K562 (cell line): Measurements from ENCODE around the gene RAD21L1. TPM values are rescaled to one million over a fixed set of nuclear protein-coding genes. Genes with fewer than 3 reads are reported as not detected.

Experiments used
- BACH1 ChIP-seq: fragments of 200-800 bp; sonication (Bioruptor generic); IDR thresholded peaks from 2 replicates; pipeline ENCODE4 v1.6.1; 2016; ENCODE audit warnings: missing genetic modification characterization, missing compliant biosample characterization
- CBX3 ChIP-seq, 2 experiments: IDR thresholded peaks; 1 replicate in 1 of 2; 2 replicates in 1 of 2; pipeline ENCODE4 v1.6.1; 2012; ENCODE audit warnings: inconsistent platforms in 2 of 2, low read length in 2 of 2, borderline replicate concordance in 1 of 2, control low read depth in 1 of 2
- CTCF ChIP-seq, 3 experiments: IDR thresholded peaks in 2 of 3; conservative IDR thresholded peaks in 1 of 3; 2 replicates each; pipeline ENCODE4 v1.5.1; 2011 to 2012; ENCODE audit warnings: low read length in 3 of 3, mild to moderate bottlenecking in 3 of 3, control low read depth in 2 of 3, improper control_type of control experiment in 1 of 3, inconsistent platforms in 1 of 3, low read depth in 1 of 3, mixed read lengths in 1 of 3, moderate library complexity in 1 of 3; ENCODE audit not compliant: insufficient read depth in 2 of 3
- ESRRB ChIP-seq: fragments of 250-450 bp; sonication (Bioruptor Pico); IDR thresholded peaks from 2 replicates; pipeline ENCODE4 v1.5.0; 2020; ENCODE audit warnings: mild to moderate bottlenecking, moderate library complexity, borderline replicate concordance
- GABPB1 ChIP-seq: sonication (generic); formaldehyde crosslinking; IDR thresholded peaks from 2 replicates; pipeline ENCODE4 v1.8.0; 2022; ENCODE audit warnings: mild to moderate bottlenecking, missing genetic modification reagents
- HDAC2 ChIP-seq: fragments of 450-650 bp; IDR thresholded peaks from 2 replicates; pipeline ENCODE4 v1.6.1; 2016; ENCODE audit warnings: mild to moderate bottlenecking
- HDAC8 ChIP-seq: fragments of 450-650 bp; IDR thresholded peaks from 2 replicates; pipeline ENCODE4 v1.6.1; 2016; ENCODE audit warnings: mild to moderate bottlenecking, missing genetic modification characterization, moderate library complexity, missing compliant biosample characterization
- HSF4 ChIP-seq: fragments of 250-450 bp; sonication (Bioruptor Pico); IDR thresholded peaks from 2 replicates; pipeline ENCODE4 v2.1.2; 2022; ENCODE audit warnings: mild to moderate bottlenecking, moderate library complexity, borderline replicate concordance
- KHSRP ChIP-seq: fragments of 450-650 bp; IDR thresholded peaks from 2 replicates; pipeline ENCODE4 v1.6.1; 2017
- MXD1 ChIP-seq: fragments of 250-450 bp; sonication (Bioruptor Pico); IDR thresholded peaks from 2 replicates; pipeline ENCODE4 v1.8.0; 2021; ENCODE audit warnings: borderline replicate concordance, mild to moderate bottlenecking, moderate library complexity; ENCODE audit not compliant: poor library complexity, severe bottlenecking
- NCOA1 ChIP-seq: fragments of 450-650 bp; IDR thresholded peaks from 2 replicates; pipeline ENCODE4 v1.6.1; 2016; ENCODE audit warnings: low read depth
- NFXL1 ChIP-seq: fragments of 450-650 bp; formaldehyde crosslinking; IDR thresholded peaks from 2 replicates; pipeline ENCODE4 v1.4.0; 2021; ENCODE audit warnings: mild to moderate bottlenecking
- RUNX1 ChIP-seq: sonication (generic); IDR thresholded peaks from 2 replicates; pipeline ENCODE4 v1.6.1; 2016; ENCODE audit warnings: antibody characterized with exemption, low read depth
- SMARCB1 ChIP-seq: IDR thresholded peaks from 2 replicates; pipeline ENCODE4 v1.6.1; 2011; ENCODE audit warnings: improper control_type of control experiment, low read depth; ENCODE audit not compliant: insufficient read length
- YY1 ChIP-seq, 3 experiments: IDR thresholded peaks; 2 replicates each; pipeline ENCODE4 v1.6.1; 2011; ENCODE audit warnings: low read length in 2 of 3, mild to moderate bottlenecking in 2 of 3, moderate library complexity in 2 of 3, borderline replicate concordance in 1 of 3, control low read depth in 1 of 3, low read depth in 1 of 3; ENCODE audit not compliant: insufficient read depth in 3 of 3, insufficient replicate concordance in 2 of 3, control insufficient read depth in 1 of 3, insufficient read length in 1 of 3; ENCODE audit errors: extremely low read depth in 1 of 3
- ZC3H11A ChIP-seq: IDR thresholded peaks from 2 replicates; pipeline ENCODE4 v1.6.1; 2012; ENCODE audit warnings: low read depth, low read length, improper control_type of control experiment
- ZNF3 ChIP-seq: fragments of 250-450 bp; sonication (Bioruptor Pico); IDR thresholded peaks from 2 replicates; pipeline ENCODE4 v1.5.0; 2021; ENCODE audit warnings: mild to moderate bottlenecking, moderate library complexity
- ZNF57 ChIP-seq: fragments of 450-650 bp; formaldehyde crosslinking; IDR thresholded peaks from 2 replicates; pipeline ENCODE4 v1.4.0; 2020; ENCODE audit warnings: mild to moderate bottlenecking, moderate library complexity
- ZNF79 ChIP-seq: fragments of 250-450 bp; sonication (Bioruptor Pico); IDR thresholded peaks from 2 replicates; pipeline ENCODE4 v1.4.0; 2020; ENCODE audit warnings: low read depth, mild to moderate bottlenecking, moderate library complexity
- polyA plus RNA-seq, 8 experiments: library from polyadenylated mRNA; depleted of rRNA in 4 of 8; stranded (reverse) in 5 of 8; unstranded in 3 of 8; fragments of >200 nt; fragmentation: Nextera tagmentation in 2 of 8; fragmentation: Illumina TruSeq in 1 of 8; extraction: Ambion mirVana in 2 of 8; extraction: Trizol in 1 of 8; gene quantifications; 2 replicates each; pipeline versions ENCODE4 v1.2.1 to v1.2.3, GENCODE V29; 2011 to 2014; ENCODE audit warnings: inconsistent platforms in 1 of 8, missing spikeins in 1 of 8
- total RNA-seq, 7 experiments: library from RNA; depleted of rRNA in 6 of 7; stranded (reverse); fragments of >200 nt in 6 of 7; fragmentation: Illumina TruSeq in 2 of 7; extraction: Trizol in 2 of 7; gene quantifications; 2 replicates each; pipeline versions ENCODE4 v1.2.1 to v1.2.3, GENCODE V29; 2011 to 2021; ENCODE audit warnings: low replicate concordance in 1 of 7
- TF ChIP-seq, protein P1 (sequence below): fragments of 250-450 bp; sonication (Bioruptor Pico); IDR thresholded peaks from 2 replicates; pipeline ENCODE4 v1.8.0; 2021; ENCODE audit warnings: moderate library complexity, mild to moderate bottlenecking, inconsistent platforms
- TF ChIP-seq, protein P2 (sequence below): fragments of 250-450 bp; sonication (Bioruptor Pico); IDR thresholded peaks from 2 replicates; pipeline ENCODE4 v1.5.0; 2021
- TF ChIP-seq, protein P3 (sequence below): fragments of 450-650 bp; IDR thresholded peaks from 2 replicates; pipeline ENCODE4 v1.6.1; 2014; ENCODE audit warnings: low read depth, mild to moderate bottlenecking, moderate library complexity, borderline replicate concordance

RAD21L1 gene
- total and polyA plus RNA-seq, 9 of the 15 experiments (the other 6 are each of a cell fraction or from before 2014, with no cell fraction given), result 0.17 to 1.7 (median 0.45) TPM; not detected in 1

- no peak for TF ChIP-seq RUNX1
- no peak for TF ChIP-seq HDAC2
- peak in 1 of 3 experiments; percentile 51 for TF ChIP-seq YY1 (IDR thresholded peaks at IDR 0.05; ENCODE audit: borderline replicate concordance in 1 of 3, control insufficient read depth in 1 of 3, extremely low read depth in 1 of 3, insufficient read depth in 3 of 3, insufficient read length in 1 of 3, insufficient replicate concordance in 2 of 3, low read depth in 1 of 3, low read length in 2 of 3)
- TF ChIP-seq HDAC8 (tag), result no peak
- no peak for TF ChIP-seq MXD1 (CRISPR knock-in tag)
- TF ChIP-seq, protein P1, sequence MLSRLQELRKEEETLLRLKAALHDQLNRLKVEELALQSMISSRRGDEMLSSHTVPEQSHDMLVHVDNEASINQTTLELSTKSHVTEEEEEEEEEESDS (CRISPR knock-in tag), result no peak
- peak; percentile 53; the same call in 1 of the 2 replicates for TF ChIP-seq GABPB1 (CRISPR knock-in tag)
- TF ChIP-seq, protein P2, sequence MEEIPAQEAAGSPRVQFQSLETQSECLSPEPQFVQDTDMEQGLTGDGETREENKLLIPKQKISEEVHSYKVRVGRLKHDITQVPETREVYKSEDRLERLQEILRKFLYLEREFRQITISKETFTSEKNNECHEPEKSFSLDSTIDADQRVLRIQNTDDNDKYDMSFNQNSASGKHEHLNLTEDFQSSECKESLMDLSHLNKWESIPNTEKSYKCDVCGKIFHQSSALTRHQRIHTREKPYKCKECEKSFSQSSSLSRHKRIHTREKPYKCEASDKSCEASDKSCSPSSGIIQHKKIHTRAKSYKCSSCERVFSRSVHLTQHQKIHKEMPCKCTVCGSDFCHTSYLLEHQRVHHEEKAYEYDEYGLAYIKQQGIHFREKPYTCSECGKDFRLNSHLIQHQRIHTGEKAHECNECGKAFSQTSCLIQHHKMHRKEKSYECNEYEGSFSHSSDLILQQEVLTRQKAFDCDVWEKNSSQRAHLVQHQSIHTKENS, result no peak
- TF ChIP-seq NCOA1, result no peak
- no peak for TF ChIP-seq ZNF3 (CRISPR knock-in tag)
- no peak for TF ChIP-seq NFXL1 (CRISPR knock-in tag)
- TF ChIP-seq, protein P3, sequence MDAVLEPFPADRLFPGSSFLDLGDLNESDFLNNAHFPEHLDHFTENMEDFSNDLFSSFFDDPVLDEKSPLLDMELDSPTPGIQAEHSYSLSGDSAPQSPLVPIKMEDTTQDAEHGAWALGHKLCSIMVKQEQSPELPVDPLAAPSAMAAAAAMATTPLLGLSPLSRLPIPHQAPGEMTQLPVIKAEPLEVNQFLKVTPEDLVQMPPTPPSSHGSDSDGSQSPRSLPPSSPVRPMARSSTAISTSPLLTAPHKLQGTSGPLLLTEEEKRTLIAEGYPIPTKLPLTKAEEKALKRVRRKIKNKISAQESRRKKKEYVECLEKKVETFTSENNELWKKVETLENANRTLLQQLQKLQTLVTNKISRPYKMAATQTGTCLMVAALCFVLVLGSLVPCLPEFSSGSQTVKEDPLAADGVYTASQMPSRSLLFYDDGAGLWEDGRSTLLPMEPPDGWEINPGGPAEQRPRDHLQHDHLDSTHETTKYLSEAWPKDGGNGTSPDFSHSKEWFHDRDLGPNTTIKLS, result no peak
- TF ChIP-seq KHSRP, result no peak
- peak; percentile 70 to 84 (median 74) for TF ChIP-seq CTCF (IDR thresholded peaks at IDR 0.05 in 2 of 3, conservative IDR thresholded peaks at IDR 0.05 in 1 of 3; ENCODE audit: insufficient read depth in 2 of 3, low read depth in 1 of 3, low read length in 3 of 3)
- no peak for TF ChIP-seq ZC3H11A
- no peak for TF ChIP-seq HSF4 (CRISPR knock-in tag)
- TF ChIP-seq ZNF79 (CRISPR knock-in tag), result no peak
- TF ChIP-seq BACH1 (tag), result 0 out of 2 replicates have a peak, but pooled peaks have one; percentile 27
- no peak for TF ChIP-seq SMARCB1
- no peak for TF ChIP-seq ZNF57 (CRISPR knock-in tag)
- no peak for TF ChIP-seq ESRRB (CRISPR knock-in tag)
- TF ChIP-seq CBX3 (IDR thresholded peaks at IDR 0.05; ENCODE audit: borderline replicate concordance in 1 of 2, low read length in 2 of 2), result no peak
Observed at GRCh38 chr20:1212607-1213396, 13.0 kb upstream of the RAD21L1 start (continued).
